Lower leg skin (tissue), 4 donors: Measurements from ENCODE around the gene OR10C1. TPM values are rescaled to one million over a fixed set of nuclear protein-coding genes. Genes with fewer than 3 reads are reported as not detected.

Experiments used
- DNase-seq, 2 donors: peaks; one replicate each; pipeline ENCODE4 v3.0.0-alpha.2; 2019; ENCODE audit warnings: low spot score in 2 of 2
- H3K4me3 ChIP-seq: fragments of 200-600 bp; sonication (generic); 2 replicates; pipeline ENCODE4 v1.5.1; 2017; ENCODE audit warnings: mild to moderate bottlenecking, low read depth; ENCODE audit not compliant: poor library complexity, severe bottlenecking
- CTCF ChIP-seq, 3 donors: fragments of 450-650 bp; IDR thresholded peaks; one replicate each; pipeline ENCODE4 v1.5.1; 2016; ENCODE audit warnings: antibody characterized with exemption in 3 of 3, mild to moderate bottlenecking in 3 of 3, moderate library complexity in 2 of 3
- POLR2A ChIP-seq, 2 donors: fragments of 450-650 bp; IDR thresholded peaks; one replicate each; pipeline ENCODE4 v1.6.1; 2016 to 2017; ENCODE audit warnings: antibody characterized with exemption in 2 of 2, mild to moderate bottlenecking in 1 of 2, moderate library complexity in 1 of 2
- WGBS, 2 donors: methylation state at CpG; one replicate each; pipeline ENCODE4 v1.1.5; 2018; 5-methylcytosine and 5-hydroxymethylcytosine counted together
- intact Hi-C: fragments of 100-400 bp; cut with DNase I; formaldehyde crosslinking; loops from one replicate; pipeline ENCODE4 v1.15.0; 2023; ENCODE audit warnings: low total_unique reads
- total RNA-seq, 4 donors: library from RNA; depleted of rRNA; stranded (reverse); fragments of >200 nt; gene quantifications; one replicate each; pipeline ENCODE4 v1.1.0, GENCODE V29; 2016

Gene OR10C1
- total RNA-seq, 4 donors from 2014 or later: not detected

- DNase-seq: no peak
- TF ChIP-seq POLR2A (IDR thresholded peaks at IDR 0.05) (no peak), CTCF (IDR thresholded peaks at IDR 0.05) (no peak)
- H3K4me3 ChIP-seq: no peak overlapping the region
- intact Hi-C loops: no loop called here
- WGBS, 2 donors: 89% methylated on average over 1 of the region's 1 CpG
Measured at GRCh38 chr6:29447670-29448069, 8.6 kb downstream of the OR10C1 start.

DNA sequence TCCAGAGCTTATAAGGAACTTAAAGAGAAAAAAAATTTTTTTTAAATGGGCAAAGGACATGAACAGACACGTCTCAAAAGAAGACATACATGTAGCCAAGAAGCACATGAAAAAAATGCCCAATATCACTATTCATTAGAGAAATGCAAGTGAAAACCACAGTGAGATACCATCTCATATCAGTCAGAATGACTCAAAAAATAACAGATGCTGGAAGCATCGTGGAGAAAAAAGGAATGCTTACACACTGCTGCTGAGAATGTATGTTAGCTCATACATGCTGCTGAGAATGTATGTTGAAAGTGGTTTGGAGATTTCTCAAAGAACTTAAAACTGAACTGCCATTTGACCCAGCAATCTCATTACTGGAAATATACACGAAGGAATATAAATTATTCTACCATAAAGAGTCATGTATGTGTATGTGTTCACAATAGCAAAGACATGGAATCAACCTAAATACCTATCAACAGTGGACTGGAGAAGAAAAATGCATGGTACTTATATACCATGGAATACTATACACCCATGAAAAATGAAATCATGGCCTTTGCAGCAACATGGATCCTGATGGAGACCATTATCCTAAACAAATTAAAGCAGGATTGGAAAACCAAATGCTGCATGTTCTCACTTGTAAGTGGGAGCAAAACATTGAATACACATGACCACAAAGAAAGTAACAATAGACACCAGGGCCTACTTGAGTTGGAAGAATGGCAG lies 12.5 kb downstream of the OR10C1 start:
- intact Hi-C loops: no loop called here
- DNase-seq: no peak
- H3K4me3 ChIP-seq: no peak overlapping the region
- TF ChIP-seq CTCF (IDR thresholded peaks at IDR 0.05) (no peak), POLR2A (IDR thresholded peaks at IDR 0.05) (no peak)
- 57 to 64% methylated on average over 3 of the region's 3 CpGs for WGBS, 2 donors

DNA sequence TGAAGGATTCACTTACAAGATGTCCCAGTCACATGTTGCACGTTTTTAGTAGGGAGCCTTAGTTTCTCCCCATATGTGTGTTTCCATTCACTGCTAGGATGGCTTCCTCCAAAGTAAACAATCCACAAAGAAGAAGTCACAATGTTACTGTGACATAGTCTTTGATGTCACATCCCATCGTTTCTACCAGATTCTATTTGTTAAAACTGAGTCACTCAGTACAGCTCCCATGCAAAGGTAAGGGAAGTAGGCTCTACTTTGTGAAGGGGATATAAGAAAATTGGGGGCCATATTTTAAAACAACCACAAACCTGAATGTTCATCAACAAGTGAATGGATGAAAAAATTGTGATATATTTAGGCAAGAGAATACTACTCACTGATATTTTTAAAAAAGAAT lies 17.9 kb downstream of the OR10C1 start, which contains the start of the genes OR11A1 and OR2H1:
Gene OR11A1 (minus strand): TSS at position 101 of the 400 bp plus-strand sequence. CDS start 29,430 bp downstream, outside the sequence.
Gene OR2H1 (plus strand): TSS at position 185 of the 400 bp plus-strand sequence. CDS start 4,615 bp downstream, outside the sequence.
- TF ChIP-seq POLR2A (IDR thresholded peaks at IDR 0.05) (no peak), CTCF (IDR thresholded peaks at IDR 0.05) (no peak)
- no peak within 1 kb of the TSS for H3K4me3 ChIP-seq
- no peak for DNase-seq
- intact Hi-C loops: no loop called here
- WGBS, 2 donors: 61 to 67% methylated on average over 2 of the region's 2 CpGs

DNA sequence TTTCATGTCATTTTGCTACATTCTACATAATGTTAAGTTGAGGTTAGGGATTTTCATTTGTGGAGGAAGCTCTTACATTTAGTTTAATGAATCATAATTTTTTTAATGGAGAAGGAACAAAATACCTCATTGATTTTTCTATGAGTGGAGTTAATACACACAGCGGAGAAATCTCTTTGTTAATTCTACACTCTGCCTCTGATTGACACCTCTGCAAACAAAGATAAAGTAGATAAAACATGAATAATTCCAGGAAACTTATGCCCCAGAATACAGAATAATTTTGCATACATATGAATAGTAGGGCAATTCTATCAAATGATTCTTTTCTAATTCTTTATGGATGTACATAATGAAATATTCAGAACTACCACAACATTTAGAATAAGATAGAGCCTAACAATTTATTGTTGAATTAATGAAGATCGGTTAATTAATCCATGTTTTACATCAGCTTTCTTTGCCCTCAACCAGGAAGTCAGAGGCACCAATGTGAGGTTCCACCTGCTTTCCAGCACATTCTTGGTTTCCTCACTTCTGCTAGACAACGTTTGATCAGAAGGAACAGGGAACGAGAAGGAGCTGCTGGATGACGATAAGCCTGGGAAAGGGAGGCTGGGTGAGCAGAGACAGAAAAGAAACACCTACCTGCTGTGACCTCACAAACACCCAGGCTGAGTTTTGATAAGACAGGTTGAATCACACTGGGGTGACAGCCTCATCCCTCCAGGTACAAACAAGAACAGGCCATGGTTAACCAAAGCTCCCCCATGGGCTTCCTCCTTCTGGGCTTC lies 22.1 kb downstream of the OR10C1 start:
- no peak overlapping the region for H3K4me3 ChIP-seq
- TF ChIP-seq CTCF (IDR thresholded peaks at IDR 0.05) (no peak), POLR2A (IDR thresholded peaks at IDR 0.05) (no peak)
- WGBS, 2 donors: 76 to 87% methylated on average over 5 of the region's 5 CpGs
- no peak for DNase-seq
- intact Hi-C loops: no loop called here

- 75 to 87% methylated on average over 6 of the region's 6 CpGs for WGBS, 2 donors
- no peak for DNase-seq
- H3K4me3 ChIP-seq: no peak overlapping the region
- intact Hi-C loops: no loop called here
- TF ChIP-seq CTCF (IDR thresholded peaks at IDR 0.05) (no peak), POLR2A (IDR thresholded peaks at IDR 0.05) (no peak)
Measured at GRCh38 chr6:29462022-29462421, 22.9 kb downstream of the OR10C1 start.
